ENCODE data around the gene KCNQ2.

Gene KCNQ2

DNA sequence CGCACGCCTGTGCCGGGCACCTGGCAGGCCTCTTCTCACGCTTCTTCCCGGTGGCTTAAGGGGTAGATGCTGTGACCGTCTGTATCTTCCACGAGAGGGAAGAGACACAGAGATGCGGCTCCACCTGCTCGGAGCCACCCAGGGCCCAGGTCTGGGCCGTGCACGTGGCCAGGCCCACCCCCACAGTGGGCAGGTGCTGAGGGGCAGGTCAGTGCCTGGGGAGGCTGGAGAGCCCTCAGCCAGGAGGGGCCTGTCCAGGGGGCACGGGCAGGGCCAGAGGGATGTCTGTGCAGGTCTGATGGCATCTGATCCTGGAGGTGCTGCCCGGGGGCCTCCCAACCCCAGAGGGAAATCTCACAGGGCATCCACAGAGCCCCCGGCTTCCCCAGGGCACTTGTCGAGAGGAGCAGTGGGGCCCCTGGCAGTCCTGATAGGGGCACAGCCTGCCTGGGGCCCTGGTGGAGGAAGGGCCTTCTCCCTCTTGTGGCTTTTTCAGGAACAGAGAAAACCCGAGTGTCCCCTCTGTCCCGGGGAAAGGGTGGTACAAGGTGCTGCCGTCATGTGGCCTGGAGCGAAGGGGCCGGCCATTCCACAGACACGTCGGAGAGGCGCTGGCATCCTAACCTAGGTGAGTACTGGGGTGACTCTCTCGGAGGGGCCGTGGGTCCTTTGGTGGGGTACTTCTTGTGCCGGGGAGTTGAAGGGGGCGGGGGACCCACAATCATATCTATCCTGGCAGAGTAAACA lies 61.1 kb downstream of the KCNQ2 start:
- no peaks in the 10 kb centered on the region for H3K9me3 ChIP-seq (ENCODE audit: insufficient read depth, low read length)
- H3K27ac ChIP-seq (ENCODE audit: low read length): no peak overlapping the region
- H3K36me3 ChIP-seq (replicated peaks; ENCODE audit: low read depth, low read length): no peaks in the 10 kb centered on the region
- H3K27me3 ChIP-seq (ENCODE audit: low read depth, low read length): no peaks in the 10 kb centered on the region
- H4K20me1 ChIP-seq (ENCODE audit: insufficient read depth, low read length): no peaks in the 10 kb centered on the region
- no peak overlapping the region for H3K4me3 ChIP-seq (ENCODE audit: low read length)
- no peak overlapping the region for H3K4me2 ChIP-seq (ENCODE audit: low read length)
- TF ChIP-seq EZH2phosphoT487 (IDR thresholded peaks at IDR 0.05; ENCODE audit: low read depth): no peak
- no peak for TF ChIP-seq CTCF (IDR thresholded peaks at IDR 0.05; ENCODE audit: low read depth, low read length)
- no peaks in the 10 kb centered on the region for H3K4me1 ChIP-seq (ENCODE audit: low read length)
- no peaks in the 10 kb centered on the region for H3K79me2 ChIP-seq (ENCODE audit: low read length)
- H3K9ac ChIP-seq (ENCODE audit: low read length): no peak overlapping the region
- H2AFZ ChIP-seq (ENCODE audit: low read depth, low read length): no peak overlapping the region

GRCh38 chr20:63409834-63410435 lies 62.5 kb downstream of the KCNQ2 start:
- Histone ChIP-seq H3K4me2 (ENCODE audit: low read length) (no peak overlapping the region), H2AFZ (ENCODE audit: low read depth, low read length) (no peak overlapping the region), H3K4me1 (ENCODE audit: low read length) (no peaks in the 10 kb centered on the region), H3K27me3 (ENCODE audit: low read depth, low read length) (no peaks in the 10 kb centered on the region), H3K79me2 (ENCODE audit: low read length) (no peaks in the 10 kb centered on the region), H3K36me3 (replicated peaks; ENCODE audit: low read depth, low read length) (no peaks in the 10 kb centered on the region), H3K27ac (ENCODE audit: low read length) (no peak overlapping the region), H3K9me3 (ENCODE audit: insufficient read depth, low read length) (no peaks in the 10 kb centered on the region), H3K4me3 (ENCODE audit: low read length) (no peak overlapping the region), H4K20me1 (ENCODE audit: insufficient read depth, low read length) (no peaks in the 10 kb centered on the region), H3K9ac (ENCODE audit: low read length) (no peak overlapping the region)
- TF ChIP-seq CTCF (IDR thresholded peaks at IDR 0.05; ENCODE audit: low read depth, low read length) (no peak), EZH2phosphoT487 (IDR thresholded peaks at IDR 0.05; ENCODE audit: low read depth) (no peak)

DNA sequence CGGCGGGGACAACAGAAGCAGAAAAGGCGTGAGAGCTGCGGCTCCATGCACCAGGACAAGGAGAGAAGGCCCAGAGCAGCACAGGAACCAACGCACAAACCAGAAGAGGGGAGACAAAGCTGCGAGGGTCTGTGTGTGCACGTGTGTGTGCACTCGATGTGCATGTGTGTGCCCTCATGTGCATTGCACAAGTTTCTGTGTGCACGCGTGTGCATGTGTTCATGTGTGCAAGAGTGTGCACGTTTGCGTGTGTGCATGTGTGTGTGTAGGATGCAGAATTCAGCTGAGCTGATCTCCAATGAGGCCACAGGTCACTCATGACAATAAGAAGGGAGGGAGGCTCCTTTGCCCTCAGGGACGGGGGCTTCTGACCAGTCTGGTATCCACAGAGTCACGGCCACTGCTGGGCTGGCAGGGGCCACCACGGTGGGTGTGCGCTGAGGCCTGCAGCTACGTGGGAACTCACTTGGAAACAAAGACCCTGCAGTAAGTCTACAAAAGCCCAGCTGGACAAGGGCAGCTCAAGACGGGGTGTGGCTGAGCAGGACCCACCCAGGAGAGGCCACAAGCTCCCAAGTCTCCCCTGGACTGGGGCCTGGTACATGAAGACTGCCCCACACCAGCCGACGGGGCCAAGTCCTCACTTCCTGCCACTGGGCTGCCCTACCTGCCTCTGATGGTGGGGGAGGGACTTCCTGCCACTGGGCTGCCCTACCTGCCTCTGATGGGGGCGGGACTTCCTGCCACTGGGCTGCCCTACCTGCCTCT lies 63.2 kb downstream of the KCNQ2 start:
- TF ChIP-seq EZH2phosphoT487 (IDR thresholded peaks at IDR 0.05; ENCODE audit: low read depth) (no peak), CTCF (IDR thresholded peaks at IDR 0.05; ENCODE audit: low read depth, low read length) (no peak)
- H3K4me2 ChIP-seq (ENCODE audit: low read length): no peak overlapping the region
- no peak overlapping the region for H3K27ac ChIP-seq (ENCODE audit: low read length)
- H3K4me1 ChIP-seq (ENCODE audit: low read length): no peaks in the 10 kb centered on the region
- H3K27me3 ChIP-seq (ENCODE audit: low read depth, low read length): no peaks in the 10 kb centered on the region
- no peaks in the 10 kb centered on the region for H3K9me3 ChIP-seq (ENCODE audit: insufficient read depth, low read length)
- no peaks in the 10 kb centered on the region for H4K20me1 ChIP-seq (ENCODE audit: insufficient read depth, low read length)
- no peak overlapping the region for H2AFZ ChIP-seq (ENCODE audit: low read depth, low read length)
- H3K79me2 ChIP-seq (ENCODE audit: low read length): no peaks in the 10 kb centered on the region
- H3K4me3 ChIP-seq (ENCODE audit: low read length): no peak overlapping the region
- no peak overlapping the region for H3K9ac ChIP-seq (ENCODE audit: low read length)
- no peaks in the 10 kb centered on the region for H3K36me3 ChIP-seq (replicated peaks; ENCODE audit: low read depth, low read length)

DNA sequence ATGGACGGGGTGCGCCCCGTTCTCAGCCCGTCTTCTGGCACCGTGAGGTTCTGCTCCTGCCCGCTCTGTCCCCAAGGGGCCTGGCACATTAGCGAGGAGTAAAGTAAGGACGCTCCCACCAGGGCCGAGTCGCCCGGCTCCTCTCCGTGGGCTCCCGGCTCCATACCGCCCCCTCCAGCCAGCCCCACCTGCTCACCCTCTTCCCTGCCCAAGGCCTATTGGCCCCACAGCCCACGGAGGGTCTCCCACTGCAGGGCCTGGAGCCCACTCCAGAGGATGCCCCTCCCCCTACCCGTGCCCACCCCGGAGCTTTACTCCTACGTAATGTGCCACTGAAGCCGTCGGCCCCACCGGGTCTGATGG lies 63.8 kb downstream of the KCNQ2 start:
- Histone ChIP-seq H3K9ac (ENCODE audit: low read length) (no peak overlapping the region), H3K36me3 (replicated peaks; ENCODE audit: low read depth, low read length) (no peaks in the 10 kb centered on the region)

More for the DNA sequence above, 63.8 kb downstream of the KCNQ2 start:
- Histone ChIP-seq H3K79me2 (ENCODE audit: low read length) (no peaks in the 10 kb centered on the region), H3K27ac (ENCODE audit: low read length) (no peak overlapping the region), H3K9me3 (ENCODE audit: insufficient read depth, low read length) (no peaks in the 10 kb centered on the region), H3K4me3 (ENCODE audit: low read length) (no peak overlapping the region), H4K20me1 (ENCODE audit: insufficient read depth, low read length) (no peaks in the 10 kb centered on the region), H3K27me3 (ENCODE audit: low read depth, low read length) (no peaks in the 10 kb centered on the region), H3K4me2 (ENCODE audit: low read length) (no peak overlapping the region), H3K4me1 (ENCODE audit: low read length) (no peaks in the 10 kb centered on the region), H2AFZ (ENCODE audit: low read depth, low read length) (no peak overlapping the region)
- TF ChIP-seq EZH2phosphoT487 (IDR thresholded peaks at IDR 0.05; ENCODE audit: low read depth) (no peak), CTCF (IDR thresholded peaks at IDR 0.05; ENCODE audit: low read depth, low read length) (no peak)

All from OCI-LY3 (cell line).